ENCODE results near the gene DMD.

GRCh38 chrX:31796624-31797023, 1414.7 kb downstream of the DMD start:
- TF ChIP-seq HOXB13 (CRISPR knock-in tag; IDR thresholded peaks at IDR 0.05; ENCODE audit: low read depth): no peak
- TF ChIP-seq, protein P1, sequence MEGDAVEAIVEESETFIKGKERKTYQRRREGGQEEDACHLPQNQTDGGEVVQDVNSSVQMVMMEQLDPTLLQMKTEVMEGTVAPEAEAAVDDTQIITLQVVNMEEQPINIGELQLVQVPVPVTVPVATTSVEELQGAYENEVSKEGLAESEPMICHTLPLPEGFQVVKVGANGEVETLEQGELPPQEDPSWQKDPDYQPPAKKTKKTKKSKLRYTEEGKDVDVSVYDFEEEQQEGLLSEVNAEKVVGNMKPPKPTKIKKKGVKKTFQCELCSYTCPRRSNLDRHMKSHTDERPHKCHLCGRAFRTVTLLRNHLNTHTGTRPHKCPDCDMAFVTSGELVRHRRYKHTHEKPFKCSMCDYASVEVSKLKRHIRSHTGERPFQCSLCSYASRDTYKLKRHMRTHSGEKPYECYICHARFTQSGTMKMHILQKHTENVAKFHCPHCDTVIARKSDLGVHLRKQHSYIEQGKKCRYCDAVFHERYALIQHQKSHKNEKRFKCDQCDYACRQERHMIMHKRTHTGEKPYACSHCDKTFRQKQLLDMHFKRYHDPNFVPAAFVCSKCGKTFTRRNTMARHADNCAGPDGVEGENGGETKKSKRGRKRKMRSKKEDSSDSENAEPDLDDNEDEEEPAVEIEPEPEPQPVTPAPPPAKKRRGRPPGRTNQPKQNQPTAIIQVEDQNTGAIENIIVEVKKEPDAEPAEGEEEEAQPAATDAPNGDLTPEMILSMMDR (IDR thresholded peaks at IDR 0.05): no peak
- TF ChIP-seq HMGXB4 (CRISPR knock-in tag; IDR thresholded peaks at IDR 0.05; ENCODE audit: borderline replicate concordance): no peak
- TF ChIP-seq, protein P2, sequence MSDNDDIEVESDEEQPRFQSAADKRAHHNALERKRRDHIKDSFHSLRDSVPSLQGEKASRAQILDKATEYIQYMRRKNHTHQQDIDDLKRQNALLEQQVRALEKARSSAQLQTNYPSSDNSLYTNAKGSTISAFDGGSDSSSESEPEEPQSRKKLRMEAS (IDR thresholded peaks at IDR 0.05): no peak
- TF ChIP-seq POLR2A (IDR thresholded peaks at IDR 0.05; ENCODE audit: low read length): no peak
- no peak for TF ChIP-seq MAFK (IDR thresholded peaks at IDR 0.05; ENCODE audit: partially characterized antibody)
- no peak for TF ChIP-seq EP300 (IDR thresholded peaks at IDR 0.05)
- no peak for TF ChIP-seq BHLHE40 (IDR thresholded peaks at IDR 0.05; ENCODE audit: low read depth, low read length)
- TF ChIP-seq REST (IDR thresholded peaks at IDR 0.05): no peak
- TF ChIP-seq CHD2 (IDR thresholded peaks at IDR 0.05; ENCODE audit: low read length, partially characterized antibody): no peak

All from A549 (cell line).